GM19328 (cell line): ENCODE measurements around the gene CRELD1.
"Not testable (repeated sequence)": the region's sequence is repeated elsewhere in the genome, so short reads cannot be mapped to it uniquely, and the experiment has no call there.

ENCODE experiments used
- ATAC-seq: cut with Tn5 transposase; IDR thresholded peaks from one replicate; pipeline ENCODE4 v1.9.1; 2021; ENCODE audit warnings: mild to moderate bottlenecking, moderate library complexity; ENCODE audit not compliant: unreplicated experiment

Gene CRELD1, protein sequence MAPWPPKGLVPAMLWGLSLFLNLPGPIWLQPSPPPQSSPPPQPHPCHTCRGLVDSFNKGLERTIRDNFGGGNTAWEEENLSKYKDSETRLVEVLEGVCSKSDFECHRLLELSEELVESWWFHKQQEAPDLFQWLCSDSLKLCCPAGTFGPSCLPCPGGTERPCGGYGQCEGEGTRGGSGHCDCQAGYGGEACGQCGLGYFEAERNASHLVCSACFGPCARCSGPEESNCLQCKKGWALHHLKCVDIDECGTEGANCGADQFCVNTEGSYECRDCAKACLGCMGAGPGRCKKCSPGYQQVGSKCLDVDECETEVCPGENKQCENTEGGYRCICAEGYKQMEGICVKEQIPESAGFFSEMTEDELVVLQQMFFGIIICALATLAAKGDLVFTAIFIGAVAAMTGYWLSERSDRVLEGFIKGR

DNA sequence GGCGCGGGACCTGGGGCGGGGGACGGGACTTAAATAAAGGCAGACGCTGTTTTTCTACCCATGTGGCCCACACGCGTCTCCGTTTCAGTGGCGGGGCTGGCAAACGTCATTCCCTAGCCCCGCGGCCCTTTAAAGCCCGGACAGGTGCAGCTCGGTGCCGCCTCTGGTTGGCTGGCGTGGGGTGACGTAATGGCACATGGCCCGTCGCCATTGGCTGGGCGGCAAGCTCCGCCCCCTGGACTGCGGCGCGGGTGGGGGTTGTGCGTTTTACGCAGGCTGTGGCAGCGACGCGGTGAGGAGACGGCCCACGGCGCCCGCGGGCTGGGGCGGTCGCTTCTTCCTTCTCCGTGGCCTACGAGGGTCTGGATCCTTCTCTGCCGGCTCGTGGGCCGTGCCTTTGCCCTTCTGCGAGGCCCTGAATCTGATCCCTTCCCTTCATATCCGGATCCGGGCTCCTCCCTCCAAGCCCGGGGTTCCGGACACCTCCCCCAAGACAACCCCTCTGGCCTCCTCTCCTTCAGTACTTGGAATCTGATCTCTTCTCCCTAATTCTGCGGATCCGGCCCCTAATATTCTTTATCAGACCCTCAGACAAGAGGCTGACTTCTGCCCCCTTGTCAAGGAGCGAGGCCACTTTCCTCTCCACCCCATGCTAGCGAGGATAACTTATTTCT is at the start of gene CRELD1:
CRELD1 (plus strand) TSS at position 274 of the 674 bp plus-strand sequence. CDS start 605 bp downstream, outside the sequence.
- ATAC-seq = peak; percentile 85

DNA sequence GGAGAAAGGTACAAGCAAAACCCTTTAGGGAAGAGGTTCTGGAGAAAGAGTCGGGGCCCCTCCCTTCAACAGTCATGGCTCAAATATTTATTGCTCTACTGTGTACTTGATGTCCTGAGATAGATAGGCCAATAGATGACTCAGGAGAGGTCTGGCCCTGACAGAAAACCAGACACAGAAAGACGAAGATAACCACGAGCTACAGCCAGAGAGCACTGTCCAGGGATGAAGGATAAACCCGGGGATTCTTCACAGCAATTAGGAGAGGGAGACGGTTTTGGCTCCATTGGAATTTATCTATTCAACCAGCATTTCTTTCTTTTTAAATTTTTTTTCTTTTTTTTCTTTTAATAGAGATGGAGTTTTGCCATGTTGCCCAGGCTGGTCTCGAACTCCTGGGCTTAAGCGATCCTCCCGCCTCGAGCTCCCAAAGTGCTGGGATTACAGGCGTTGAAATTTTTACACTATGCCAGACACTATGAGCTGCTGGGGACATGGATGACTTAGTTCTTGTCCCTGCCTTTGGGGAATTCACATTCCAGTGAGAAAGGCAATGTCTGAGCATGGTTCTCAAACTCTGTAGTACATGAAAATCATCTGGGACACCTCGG is 49.0 kb upstream of the CRELD1 start:
- ATAC-seq = no peak

DNA sequence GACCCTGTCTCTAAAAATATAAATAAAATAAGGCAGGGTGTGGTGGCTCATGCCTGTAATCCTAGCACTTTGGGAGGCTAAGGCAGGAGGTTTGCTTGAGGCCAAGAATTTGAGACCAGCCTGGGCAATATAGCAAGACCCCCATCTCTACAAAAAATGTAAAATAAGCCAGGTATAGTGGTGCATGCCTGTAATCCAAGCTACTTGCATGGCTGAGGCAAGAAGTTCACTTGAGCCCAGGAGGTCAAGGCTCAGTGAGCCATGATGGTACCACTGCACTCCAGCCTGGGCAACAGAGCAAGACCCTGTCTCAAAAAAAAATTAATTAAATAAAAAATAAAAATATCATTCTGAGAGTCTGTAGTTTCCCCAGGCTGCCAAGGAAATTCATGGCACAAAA is 47.3 kb upstream of the CRELD1 start:
- no peak for ATAC-seq

DNA sequence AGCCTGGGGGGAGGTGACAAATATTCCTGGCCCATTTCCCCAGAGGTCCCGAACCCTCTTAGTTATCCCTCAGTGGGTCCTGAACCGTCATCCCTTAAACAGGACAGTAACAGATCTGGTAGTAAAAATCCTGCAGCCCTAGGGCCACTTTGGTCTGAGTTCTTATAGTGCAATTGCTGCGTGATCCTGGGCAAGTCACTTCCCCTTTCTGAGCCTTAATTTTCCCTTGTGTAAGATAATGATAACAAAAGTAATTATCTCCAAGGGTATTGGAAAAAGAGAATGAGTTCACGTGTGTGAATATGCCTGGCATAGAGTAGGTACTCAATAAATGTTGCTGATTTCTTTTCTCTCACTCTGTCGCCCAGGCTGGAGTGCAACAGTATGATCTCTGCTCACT is 46.2 kb upstream of the CRELD1 start:
- no peak for ATAC-seq

DNA sequence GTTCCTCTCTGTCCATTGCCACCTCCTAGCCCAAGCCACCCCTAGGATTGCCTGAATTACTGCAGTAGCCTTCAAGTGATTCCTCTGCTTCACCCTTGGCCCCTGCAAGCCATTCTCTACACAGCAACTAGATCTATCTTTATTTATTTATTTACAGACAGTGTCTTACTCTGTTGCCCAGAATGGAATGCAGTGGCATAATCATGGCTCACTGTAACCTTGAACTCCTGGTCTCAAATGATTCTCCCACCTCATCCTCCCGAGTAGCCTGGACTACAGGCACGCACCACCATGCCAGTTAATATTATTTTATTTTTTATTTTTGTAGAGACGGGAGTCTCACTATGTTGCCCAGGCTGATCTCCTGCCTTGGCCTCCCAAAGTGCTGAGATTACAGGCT is 45.1 kb upstream of the CRELD1 start:
- ATAC-seq = no peak

DNA sequence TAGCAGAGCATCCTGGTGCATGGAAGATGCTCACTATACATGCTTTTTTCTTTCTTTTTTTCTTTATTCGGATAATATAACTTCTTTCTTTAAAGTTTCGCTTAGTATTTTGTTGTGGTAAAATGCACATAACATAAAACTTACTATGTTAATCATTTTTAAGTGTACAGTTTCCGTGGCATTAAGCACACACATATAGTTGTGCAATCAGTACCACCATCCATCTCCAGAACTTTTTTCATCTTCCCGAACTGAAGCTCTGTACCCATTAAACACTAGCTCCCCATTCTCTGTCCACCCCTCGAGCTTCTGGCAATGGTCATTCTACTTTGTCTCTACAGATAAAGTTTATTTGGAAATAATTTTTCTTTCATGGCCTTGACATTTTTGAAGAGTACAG is 44.2 kb upstream of the CRELD1 start:
- no peak for ATAC-seq

DNA sequence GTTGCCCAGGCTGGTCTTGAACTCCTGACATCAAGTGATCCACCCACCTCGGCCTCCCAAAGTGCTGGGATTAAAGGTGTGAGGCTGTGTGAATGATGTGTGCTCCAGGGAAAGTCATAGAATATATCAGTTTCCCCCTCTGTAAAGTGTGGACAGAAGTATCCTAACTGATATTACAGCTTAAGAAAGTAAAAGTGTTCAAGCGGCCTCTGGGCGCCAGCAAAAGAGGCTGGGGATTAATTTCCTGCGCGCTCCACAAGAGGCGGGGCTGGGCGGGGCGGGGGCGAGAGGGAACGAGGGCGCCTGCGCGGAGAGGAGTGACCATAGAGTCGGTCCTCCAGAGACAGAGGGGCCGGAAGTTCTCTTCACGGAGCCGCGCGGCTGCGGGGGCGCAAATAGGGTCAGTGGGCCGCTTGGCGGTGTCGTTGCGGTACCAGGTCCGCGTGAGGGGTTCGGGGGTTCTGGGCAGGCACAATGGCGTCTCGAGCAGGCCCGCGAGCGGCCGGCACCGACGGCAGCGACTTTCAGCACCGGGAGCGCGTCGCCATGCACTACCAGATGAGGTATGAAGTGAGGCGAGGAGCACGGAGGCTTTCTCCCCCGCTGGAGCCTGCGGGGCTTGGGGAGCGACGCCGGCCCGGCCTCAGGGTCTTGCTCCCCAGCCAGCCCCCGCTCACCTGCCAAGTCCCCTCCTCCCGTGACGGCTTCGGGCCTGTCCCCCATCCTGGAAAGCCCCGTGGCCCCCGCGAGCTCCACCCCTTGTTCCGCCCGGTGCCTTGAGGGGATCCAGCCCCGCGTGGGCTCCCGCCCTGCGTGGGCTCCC is 43.2 kb upstream of the CRELD1 start, which contains the start of gene JAGN1:
JAGN1 (plus strand) TSS at position 362 of the 823 bp plus-strand sequence; CDS start at position 475, 113 bp downstream.
- peak; percentile 75 for ATAC-seq

DNA sequence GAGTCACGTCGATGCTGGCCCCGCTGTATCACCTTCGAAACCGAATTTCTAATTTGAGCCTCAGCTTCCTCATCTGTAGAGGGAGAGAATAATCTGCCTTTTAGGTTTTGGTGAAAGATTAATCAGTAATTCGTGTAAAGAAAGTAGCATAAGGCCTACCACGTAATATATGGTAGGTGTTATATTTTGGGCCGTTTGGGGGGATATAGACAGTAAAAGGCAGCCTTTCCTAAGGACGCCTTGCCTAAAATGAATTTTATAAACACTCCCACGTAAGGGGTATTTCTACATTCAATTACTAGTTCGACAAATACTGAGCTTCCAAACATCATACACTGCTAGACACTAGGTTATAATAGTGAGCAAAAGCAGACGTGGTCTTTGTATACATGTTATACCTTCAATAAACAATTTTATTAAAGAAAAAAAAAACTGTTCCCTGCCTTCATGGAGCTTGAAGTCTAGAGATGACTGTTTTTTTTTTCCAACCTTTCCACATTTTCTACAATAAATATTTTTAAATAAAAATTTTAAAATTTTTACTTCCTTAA is 42.5 kb upstream of the CRELD1 start:
- ATAC-seq = no peak

DNA sequence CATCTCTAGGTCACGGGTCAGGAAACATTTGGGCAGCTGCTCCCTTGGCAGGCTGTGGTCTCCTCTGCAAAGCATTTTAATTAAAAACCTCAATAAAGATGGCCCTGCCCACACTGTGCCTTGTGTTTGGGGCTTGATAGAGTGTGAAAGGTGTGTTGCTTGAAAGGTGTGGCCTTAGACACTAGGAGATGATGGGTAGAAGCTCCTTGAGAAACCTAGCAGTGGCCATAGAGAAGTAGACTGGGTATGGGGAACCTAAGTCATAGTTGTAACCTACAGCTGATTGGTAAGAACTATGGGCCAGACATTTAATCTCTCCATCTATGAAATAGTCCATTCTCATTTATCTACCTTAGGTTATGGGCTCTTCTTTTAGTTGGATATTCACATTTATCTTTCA is 39.9 kb upstream of the CRELD1 start:
- ATAC-seq = no peak

DNA sequence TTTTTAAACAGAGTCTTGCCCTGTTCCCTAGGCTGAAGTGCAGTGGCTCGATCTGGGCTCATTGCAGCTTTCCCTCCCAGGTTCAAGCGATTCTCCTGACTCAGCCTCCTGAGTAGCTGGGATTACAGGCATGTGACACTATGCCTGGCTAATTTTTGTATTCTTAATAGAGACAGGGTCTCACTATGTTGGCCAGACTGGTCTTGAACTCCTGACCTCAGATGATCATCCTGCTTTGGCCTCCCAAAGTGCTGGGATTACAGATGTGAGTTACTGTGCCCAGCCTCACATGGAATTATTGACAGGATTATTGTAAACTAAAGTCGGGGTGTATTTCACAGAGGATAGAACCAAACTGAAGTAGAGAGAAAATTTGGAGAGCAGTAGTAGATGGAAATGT is 37.9 kb upstream of the CRELD1 start:
- ATAC-seq = not testable (repeated sequence)

DNA sequence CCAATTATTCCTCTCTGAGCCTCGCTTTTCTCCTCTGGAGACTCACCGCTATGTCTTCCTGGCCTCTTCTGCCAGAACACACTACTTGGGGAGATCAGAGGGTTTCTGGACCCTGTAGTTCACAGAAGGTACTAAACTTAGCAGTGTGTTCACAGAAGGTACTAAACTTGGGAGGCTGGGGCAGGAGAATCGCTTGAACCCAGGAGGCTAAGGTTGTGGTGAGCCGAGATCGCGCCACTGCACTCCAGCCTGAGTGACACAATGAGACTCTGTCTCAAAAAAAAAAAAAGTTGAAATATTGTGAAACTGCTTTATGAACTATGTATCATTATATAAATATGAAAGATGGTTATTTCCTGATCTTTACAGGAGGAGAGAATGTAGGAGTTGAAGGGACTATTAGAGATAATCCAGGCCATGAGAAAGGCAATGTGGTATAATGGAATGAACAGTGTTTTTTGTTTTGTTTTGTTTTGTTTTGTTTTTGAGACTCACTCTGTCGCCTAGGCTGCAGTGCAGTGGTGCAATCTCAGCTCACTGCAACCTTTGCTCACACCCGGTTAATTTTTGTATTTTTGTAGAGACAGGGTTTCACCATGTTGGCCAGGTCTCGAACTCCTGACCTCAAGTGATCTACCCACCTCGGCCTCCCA is 36.8 kb upstream of the CRELD1 start:
- ATAC-seq = not testable (repeated sequence)

DNA sequence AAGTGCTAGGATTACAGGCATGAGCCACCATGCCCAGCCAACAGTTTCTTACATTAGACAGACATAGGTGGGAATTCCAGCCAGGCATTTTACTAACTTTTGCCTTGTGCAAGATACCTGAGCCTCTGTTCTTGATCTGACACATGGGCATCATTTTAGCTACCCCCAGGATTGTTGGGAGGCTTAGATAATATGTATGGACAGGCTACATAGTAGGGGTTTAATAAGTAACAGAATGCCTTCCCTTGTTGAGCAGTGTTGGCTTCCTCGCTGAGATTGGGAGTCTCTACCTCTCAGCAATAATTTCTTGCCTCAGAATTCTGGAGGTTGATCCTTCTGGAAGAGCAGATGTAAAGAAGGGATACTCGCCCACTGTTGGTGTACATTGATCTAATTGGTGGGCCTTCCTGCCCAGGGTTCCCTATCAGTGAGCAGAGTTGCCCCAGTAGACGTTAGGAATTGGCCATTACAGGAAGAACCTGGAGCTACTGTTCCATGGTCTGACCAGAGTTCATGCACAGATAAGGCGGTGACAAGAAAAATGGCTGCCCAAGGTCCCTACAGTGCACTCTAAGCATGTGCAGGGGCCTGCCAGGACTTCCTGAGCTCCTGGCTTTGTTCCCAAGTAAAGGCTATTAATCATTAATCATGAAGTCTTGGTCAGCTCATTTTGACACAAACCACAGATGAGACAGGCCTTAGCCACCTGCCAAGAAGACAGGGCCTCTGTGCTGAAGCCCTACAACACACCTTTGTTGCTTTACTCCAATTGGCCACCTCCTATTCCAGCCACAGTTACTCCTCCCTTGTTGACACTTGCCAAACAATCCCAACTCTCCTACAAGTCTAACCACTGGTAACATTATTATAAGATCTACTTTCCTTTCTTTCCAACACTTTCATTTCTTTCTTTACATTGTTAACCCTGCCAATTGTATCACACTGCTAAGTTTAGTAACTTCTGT is 35.9 kb upstream of the CRELD1 start:
- ATAC-seq = no peak

DNA sequence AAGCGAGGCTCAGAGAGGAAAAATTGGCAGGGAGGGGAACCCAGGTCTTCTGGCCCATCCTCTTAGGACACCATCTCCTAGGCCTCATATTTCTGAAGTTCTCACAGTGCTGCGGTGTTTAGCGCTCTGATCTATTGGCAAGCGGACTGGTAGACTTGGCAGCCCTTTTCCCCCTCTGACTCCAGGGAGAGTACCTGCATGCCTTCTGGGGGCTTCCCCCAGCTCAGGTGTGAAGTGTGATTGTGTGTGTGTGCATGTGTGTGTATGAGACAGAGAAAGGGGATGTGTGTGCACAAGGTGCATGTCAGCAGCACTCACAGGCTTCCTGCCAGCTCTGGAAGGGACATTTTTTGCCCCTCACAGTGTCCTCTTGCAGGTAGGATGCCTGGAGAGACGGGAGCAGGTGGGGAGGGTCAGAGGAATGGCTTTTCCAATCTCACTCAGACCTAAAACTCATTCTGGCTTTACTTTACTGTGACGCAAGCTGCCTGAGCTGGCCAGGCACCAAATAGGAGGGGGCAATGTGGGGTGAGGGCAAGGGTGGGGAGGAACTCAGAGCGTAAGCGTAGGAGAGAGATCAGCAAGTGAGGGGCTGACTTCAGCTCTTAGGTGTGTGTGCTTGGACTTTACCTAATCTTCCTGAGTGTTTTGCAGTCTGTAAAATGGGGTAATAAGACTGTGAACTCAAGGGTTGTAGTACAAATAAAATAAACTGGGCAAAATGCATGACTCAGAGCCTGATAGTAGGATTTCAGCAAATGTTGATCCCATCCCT is 35.0 kb upstream of the CRELD1 start:
- ATAC-seq = no peak

DNA sequence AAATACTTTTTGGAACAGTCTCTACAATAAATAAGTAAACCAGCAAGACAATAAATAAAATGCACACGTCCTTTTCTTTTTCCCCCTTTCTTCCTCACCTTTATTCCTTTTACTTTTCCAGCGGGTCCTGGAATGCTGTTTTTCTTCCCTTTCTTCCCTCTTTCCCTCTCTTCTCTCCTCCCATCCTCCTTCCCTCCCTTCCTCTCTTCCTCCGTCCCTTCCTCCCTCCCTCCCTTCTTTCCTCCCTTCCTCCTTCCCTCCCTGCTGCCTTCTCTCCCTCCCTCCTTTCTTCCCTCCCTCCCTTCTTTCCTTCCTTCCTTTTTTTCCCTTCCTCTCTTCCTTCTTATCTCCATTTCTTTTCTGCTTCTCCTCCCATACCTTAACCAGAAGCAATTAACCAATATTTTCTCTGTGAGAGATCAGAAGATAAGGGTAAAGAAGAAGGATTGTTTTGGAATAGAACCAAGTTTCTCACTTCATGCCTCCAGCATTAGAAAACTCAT is 34.3 kb upstream of the CRELD1 start:
- no peak for ATAC-seq

DNA sequence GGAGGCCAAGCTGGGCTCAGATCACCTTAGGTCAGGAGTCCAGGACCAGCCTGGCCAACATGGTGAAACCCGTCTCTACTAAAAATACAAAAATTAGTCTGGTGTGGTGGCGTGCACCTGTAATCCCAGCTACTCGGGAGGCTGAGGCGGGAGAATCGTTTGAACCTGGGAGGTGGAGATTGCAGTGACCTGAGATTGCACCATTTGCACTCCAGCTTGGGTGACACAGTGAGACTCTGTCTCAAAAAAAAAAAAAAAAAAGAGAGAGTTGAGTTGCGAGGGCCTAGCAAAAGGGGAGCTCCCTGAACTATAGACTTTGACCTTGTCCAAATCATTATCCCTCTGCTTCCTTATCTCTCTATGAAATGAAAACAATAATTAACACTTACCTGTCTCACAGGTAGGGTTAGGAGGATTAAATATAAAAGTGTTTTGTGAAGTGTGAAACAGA is 32.6 kb upstream of the CRELD1 start:
- ATAC-seq = not testable (repeated sequence)

DNA sequence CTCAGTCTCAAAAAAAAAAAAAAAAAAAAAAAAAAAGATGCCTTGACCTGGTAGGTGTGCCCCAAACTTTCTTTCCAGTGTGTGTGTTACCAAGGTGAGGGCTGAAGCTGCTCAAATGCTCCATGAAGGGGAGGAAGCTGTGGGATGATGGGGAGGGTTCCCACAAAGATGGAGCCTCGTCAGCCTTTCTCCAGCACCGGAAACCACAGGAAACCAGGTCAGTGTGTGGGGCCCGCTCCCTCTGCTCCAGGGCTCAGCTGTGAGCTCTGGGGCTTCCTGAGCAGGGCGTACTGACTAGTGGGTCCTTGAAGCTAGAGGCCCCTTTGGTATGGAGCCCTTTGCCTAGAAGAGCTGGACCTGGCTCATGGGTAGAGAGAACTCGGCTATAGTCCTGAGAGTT is 31.7 kb upstream of the CRELD1 start:
- ATAC-seq = no peak

DNA sequence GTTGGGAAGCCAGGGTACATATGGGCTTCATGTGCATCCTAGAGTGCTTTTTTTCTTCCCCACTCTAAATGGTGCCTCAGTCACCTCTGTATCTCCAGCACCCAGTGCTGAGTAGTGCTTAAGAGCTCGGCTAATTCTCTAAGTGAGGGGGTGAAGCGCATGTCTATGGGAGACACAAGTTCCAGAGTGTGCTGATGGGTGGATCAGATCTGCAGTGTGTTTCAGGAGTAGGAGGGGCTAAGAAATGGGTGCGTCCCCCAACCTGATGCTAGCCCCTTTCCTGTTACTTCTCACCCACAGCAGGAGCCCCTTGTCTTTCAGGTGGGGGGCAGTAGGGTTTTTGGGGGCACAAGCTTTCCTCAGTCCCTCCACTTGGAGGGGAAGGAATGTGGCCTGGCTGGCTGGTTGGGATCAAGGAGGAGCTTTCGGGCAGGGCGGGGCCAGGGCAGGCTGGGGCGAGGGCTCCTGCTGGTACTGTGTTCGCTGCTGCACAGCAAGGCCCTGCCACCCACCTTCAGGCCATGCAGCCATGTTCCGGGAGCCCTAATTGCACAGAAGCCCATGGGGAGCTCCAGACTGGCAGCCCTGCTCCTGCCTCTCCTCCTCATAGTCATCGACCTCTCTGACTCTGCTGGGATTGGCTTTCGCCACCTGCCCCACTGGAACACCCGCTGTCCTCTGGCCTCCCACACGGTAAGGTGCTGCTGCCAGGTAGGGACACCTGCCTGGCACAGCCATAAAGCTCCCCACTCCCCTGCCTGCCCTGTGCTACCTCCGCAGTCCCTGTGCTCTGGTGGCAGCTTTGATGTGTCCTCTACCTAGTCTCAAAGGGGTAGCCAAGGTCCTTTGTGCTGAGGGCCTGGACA is 31.0 kb upstream of the CRELD1 start, which contains the start of gene IL17RE:
IL17RE (plus strand) TSS at position 477 of the 866 bp plus-strand sequence; CDS start at position 562, 85 bp downstream.
- ATAC-seq = no peak
